ENCODE measurements around the gene GABARAP.
A peak's percentile ranks its signal among the peaks of the same experiment; 100 is the strongest.

Gene GABARAP

GRCh38 chr17:7222093-7222971 lies 19.9 kb downstream of the GABARAP start:
- DNase-seq (ENCODE audit: low read depth): no peak

DNA sequence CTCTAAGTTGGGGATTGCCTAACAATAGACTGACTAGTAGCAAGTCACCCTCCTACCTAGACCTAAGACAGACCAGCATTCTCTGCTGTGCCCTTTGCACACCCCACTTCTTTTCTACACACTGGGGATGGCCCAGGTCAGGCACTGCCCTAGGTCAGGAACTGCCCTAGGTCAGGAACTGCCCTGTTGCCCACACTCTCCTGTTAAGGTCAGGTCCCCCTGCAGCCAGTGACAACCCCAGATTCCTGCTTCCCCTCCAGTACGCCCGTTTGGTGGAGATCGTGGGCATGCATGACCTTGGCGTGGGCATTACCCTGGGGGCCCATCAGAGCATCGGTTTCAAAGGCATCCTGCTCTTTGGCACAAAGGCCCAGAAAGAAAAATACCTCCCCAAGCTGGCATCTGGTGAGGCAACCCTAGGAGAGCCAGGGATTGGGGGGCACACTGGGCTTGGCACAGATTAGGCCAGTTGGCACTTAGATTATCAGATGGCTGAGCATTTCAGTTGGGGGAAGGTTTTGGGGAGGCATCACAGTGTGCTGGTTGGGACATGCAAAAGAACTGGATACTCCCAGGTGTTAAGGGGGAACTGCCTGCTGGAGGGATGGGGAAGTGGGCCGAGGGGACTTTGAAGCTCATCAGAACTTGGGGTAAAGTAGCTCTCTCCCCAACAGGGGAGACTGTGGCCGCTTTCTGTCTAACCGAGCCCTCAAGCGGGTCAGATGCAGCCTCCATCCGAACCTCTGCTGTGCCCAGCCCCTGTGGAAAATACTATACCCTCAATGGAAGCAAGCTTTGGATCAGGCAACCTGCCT lies 20.8 kb downstream of the GABARAP start:
- DNase-seq (ENCODE audit: low read depth): no peak

DNA sequence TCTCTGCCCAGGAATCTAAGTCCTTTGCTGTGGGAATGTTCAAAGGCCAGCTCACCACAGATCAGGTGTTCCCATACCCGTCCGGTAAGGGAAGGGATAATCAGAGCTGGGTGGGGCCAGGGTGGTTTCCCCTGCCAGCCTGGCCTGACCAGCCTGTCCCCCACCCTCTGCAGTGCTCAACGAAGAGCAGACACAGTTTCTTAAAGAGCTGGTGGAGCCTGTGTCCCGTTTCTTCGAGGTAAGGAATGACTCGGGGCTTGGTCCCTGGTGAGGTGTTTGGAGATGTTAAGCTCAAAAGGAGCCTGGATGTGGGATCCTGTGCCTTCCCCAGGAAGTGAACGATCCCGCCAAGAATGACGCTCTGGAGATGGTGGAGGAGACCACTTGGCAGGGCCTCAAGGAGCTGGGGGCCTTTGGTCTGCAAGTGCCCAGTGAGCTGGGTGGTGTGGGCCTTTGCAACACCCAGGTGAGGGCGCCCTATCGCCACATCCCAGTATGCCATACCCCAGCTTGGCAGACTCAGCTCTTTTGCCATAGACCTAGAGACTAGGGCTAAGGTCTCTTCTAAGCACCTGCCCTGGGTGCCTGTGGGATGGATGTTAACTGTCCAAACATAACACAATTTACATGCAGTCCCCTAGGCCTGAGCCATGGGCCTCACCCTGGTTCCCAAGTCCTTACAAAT lies 21.5 kb downstream of the GABARAP start:
- DNase-seq (ENCODE audit: low read depth): peak; percentile 22

- DNase-seq (ENCODE audit: low read depth): peak; percentile 60
Measured at GRCh38 chr17:7219812-7220592, 22.2 kb downstream of the GABARAP start, which contains the start of the genes ACADVL and DLG4. Gene ACADVL (plus strand): TSS chr17:7219938. CDS start chr17:7219985, 47 bp downstream. Gene DLG4 (minus strand): TSS chr17:7219836.

DNA sequence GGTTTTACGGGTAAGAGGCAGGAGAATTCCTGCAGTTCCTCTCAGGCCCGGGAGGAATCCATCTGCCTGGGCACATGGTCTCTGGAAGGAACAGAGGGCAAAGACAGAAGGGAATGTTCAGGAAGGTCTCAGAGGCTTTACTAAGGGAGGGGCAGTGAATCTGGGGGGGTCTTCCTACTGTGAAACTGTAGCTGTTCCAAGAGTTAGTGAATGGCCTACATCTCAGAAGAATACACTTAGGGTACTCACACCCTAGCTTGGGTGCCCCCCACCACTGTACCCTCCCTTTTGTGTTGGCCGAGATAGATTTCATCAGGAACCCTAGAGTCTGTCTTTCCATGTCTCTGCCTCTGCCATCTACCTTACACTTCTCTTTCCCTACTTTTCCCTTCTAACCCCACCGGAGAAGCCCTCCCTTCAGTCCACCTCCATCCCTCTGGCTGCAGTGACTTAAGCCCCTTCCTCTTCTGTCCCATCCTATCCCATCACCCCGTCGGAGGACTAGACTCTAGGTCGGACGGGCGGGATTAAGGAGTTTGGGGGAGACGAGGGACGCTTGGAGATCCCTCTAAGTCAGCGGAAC lies 22.9 kb downstream of the GABARAP start:
- no peak for DNase-seq (ENCODE audit: low read depth)

DNA sequence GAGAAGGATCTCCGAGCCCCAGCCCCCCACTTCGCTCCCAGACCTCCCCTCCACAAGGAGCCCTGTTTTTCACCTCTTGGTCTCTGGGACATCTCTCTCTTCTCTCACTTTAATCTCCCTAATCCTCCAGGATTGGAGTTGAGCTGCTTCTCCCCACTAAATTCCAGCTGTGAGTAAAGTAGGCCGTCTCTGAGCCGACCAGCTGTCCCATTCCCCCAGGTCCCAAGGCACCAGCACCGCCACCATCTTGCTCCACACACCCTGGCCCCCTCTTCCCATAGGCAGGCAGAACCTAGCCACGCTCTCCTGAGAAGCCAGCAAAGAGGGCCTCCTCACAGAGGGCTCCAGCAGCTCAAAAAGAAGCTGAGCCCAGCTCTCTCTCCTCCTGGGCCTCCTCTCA lies 23.5 kb downstream of the GABARAP start:
- no peak for DNase-seq (ENCODE audit: low read depth)

DNA sequence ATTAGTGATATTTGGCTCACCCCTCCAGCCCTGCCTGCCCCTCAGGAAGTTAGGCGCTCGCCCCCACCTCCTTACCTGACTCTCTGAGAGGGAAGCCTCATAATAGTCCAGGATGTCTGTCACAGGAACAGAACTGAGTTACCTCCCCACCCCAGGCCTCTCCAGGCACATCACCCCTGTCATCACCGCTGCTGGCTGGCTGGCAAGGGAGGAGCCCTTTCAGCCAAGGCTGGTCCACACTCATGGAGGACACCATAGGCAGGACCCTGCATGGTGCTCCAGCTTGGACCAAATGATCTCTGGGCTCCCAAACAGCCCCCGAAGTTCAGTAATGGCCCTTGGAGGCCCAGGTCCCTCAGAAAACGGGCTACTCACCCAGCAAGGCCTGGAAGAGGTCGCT lies 24.1 kb downstream of the GABARAP start:
- DNase-seq (ENCODE audit: low read depth): no peak

DNA sequence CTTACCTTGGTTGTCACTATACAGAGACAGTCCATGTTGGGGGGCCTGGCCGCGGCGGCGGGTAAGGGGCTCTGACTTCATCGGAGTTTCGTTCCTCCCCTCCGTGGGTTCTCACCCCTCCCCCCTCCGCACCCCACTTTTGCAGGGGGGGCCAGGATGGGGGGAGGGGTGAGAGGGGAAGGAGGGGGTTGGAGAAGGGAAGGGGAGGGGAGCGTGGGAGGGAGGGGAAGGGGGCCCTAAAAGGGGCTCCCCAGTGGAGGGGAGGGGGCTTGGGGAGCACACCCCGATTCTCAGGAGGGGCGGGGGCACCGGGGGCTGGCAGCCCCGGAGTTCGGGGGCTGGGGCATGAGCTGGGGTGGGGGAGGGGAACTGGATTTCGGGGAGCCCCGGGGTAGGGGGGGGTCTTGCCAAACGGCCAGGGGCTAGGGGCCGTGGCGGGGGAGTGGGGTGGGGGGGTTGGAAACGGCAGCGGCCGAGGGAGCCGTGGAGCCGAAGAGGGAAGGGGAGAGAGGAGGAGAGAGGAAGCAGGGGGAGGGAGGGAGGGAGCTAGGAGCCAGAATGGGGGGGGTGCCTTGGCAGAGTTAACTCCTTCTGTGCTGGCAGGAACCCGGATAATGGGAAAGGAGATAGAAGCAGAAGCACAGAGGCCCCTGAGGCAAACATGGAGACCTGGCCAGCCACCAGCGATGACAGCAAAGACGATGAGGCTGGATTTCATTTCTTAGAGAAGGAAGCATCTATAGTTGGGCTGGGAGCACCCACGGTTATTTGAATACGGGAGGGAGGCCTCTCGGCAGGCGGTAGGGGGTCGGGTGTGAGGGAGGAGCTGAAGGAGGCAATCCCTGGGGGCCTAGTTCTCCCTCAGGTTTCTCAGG lies 24.9 kb downstream of the GABARAP start:
- DNase-seq (ENCODE audit: low read depth): no peak

DNA sequence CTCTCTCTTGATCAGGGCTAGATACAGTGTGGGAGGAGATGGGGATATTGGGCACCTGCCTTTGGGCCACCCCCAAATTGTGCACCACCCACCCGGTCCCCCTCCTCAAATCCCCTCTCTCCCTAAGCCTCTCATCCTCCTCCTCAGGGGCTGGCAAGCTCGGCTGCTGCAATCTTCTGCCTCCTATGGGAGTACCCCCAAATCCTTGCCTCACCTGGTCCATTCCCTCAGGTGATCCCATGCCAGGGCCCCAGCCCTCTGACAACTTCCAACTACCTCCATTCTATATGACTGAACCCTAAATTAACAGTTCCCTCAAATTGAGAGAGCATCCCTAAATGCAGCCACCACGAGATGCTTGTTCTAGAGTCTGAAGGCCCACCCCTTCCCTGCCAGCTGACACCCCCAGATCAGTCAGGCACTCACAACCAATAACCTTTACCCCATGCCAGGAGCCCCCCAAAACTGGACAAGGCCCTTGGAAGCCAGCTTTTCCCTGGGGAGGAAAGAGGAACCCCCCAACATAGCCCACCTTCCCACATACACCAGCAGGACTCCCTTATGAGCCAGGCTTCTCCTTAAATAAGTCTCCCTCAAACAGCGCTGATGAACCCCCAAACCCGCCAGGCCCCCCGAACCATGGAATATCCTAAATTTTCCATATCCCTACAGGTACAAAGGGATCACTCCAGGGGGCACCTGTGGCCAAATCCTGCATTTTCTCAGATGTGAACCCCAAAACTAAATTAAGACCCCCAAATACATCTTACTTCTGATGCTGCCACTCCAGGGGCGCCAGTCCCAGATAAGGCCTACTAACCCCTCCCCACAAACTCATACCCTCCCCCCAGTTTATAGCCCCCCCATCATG lies 25.8 kb downstream of the GABARAP start:
- no peak for DNase-seq (ENCODE audit: low read depth)

- DNase-seq (ENCODE audit: low read depth): no peak
Measured at GRCh38 chr17:7215652-7216180, 26.5 kb downstream of the GABARAP start.

GRCh38 chr17:7215136-7215638 lies 27.1 kb downstream of the GABARAP start:
- no peak for DNase-seq (ENCODE audit: low read depth)

DNA sequence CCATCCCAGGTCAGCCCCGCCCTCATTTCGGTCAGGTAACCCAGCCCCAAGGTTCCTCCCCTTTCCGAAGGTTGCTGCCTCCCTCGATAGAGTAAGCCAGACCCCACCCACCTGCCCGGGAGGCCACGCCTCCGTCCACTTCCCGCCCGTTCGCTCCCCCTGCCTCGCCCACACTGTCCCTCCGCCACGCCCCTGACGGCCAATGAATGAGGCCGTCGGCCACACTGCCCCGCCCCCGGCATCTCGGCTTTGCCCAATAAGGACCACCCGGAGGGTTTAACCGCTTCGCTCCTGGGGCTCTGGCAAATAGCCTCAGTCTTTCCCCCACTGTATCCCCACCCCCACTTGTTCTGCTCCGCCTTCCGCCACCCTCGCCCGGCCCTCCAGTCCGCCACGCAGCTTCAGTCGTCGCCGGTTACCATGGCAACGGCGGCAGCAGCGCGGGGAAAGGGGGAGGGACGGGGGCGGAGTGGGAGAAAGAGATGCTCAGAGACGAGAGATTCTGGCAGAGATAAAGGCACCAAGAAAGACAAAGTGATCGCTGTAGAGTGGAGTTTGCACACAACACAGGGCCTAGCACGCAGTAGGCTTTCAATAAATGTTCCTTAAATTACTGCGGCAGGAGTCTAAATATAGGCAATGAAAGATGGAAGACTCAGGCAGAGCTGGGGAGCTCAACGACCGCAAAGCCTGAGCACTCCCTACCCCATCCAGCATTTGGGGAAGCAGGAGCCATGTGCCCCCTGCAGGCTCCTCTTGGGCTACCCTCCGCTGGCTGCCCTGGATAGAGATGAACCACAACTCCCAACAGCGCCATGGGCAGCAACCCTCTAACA lies 27.7 kb downstream of the GABARAP start:
- DNase-seq (ENCODE audit: low read depth): peak; percentile 96

DNA sequence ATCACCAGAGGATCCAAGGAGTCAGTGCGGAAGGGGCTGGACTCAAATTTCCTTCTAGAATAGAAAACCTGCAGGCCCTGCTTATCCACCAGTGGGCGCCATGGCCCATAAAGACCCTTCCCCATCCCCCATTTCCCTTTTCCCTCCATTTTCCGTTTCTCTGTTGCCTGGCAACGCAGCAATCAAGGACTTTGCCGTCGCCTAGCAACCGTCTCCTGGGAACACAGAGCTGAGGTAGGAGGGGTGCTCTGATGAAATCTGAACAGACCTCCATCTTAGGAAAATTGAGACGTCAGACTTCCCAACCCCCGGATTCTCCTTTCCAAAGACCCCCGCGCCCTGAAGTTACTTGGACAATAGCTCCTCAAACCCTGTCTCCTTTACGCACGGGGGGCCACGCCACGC lies 28.4 kb downstream of the GABARAP start:
- no peak for DNase-seq (ENCODE audit: low read depth)

DNA sequence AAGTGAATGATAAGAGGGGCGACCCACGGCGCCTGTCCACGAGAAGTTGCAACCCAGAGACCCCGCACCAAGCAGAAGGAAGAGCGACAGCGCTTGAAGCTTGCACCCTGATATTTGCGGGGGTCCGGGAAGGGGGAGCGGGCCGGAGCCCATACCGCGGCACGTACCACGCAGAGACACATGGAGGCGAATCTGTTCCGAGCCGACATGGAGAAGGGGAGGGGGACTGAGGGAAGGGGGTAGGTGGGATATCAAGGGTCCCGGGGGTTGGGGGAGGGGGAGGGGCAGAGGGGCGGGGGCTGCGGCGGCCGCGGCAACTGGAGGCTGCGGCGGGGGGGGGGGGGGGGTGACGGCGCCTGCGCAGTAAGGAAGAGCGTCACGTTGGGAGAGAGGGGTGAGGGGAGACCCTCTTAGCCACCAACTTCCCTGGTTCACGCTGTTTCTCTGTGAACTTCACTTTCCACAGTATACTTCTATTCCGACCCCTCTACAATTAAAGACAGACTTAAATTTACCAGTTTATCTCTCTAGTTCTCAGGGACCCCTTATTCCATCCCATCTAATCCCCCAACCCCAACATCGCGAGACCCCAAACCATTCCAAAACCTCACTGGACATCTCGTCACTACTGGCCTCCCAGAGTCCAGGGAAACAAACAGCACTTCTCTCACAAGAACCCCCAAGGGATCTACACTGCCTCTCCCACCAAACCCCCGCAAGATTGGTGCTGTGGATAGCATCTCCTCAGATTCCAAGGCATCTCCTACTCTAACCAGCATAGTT lies 30.6 kb downstream of the GABARAP start:
- DNase-seq (ENCODE audit: low read depth): no peak

- DNase-seq (ENCODE audit: low read depth): no peak
Measured at GRCh38 chr17:7208754-7209460, 33.3 kb downstream of the GABARAP start.

GRCh38 chr17:7208027-7208571 lies 34.1 kb downstream of the GABARAP start:
- no peak for DNase-seq (ENCODE audit: low read depth)
